Germinal center (tissue), 1 donor: ENCODE results near the gene HDAC4.

ENCODE experiments used
- DNase-seq: peaks from one replicate; pipeline ENCODE4 v3.0.0; 2012; ENCODE audit warnings: mixed read lengths, low spot score

The HDAC4 gene

DNA sequence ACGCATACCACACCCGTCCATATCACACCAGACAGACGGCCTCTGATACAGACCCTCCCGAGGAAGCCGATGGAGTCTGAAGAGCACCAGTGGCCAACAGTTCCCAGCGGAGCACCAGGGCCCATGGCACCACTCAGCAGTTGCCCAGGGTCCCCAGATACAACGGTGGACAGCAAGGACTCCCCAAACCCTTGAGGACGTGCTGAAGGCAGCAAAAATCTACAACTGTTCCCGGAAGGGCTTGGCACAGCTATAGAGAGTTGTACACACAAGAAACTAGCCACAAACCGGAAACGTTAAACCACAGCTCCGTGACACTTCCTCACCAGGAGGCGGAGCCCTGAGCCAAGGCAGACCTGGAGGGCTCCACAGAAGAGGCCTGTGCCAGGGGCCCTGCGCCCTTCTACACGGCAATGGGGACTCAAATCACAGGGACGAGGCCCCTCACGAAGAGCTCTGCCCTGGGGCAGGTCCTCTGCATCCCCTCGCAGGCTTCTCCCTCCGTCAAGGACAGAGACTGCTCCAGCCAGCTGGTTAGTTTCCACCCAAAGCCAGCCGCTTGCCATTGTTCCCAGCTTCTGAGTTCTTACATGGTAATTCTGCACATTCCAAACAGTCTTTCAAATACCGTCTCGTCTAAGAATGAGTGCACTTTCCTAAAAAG lies 133.4 kb downstream of the HDAC4 start:
- peak; percentile 84 for DNase-seq

DNA sequence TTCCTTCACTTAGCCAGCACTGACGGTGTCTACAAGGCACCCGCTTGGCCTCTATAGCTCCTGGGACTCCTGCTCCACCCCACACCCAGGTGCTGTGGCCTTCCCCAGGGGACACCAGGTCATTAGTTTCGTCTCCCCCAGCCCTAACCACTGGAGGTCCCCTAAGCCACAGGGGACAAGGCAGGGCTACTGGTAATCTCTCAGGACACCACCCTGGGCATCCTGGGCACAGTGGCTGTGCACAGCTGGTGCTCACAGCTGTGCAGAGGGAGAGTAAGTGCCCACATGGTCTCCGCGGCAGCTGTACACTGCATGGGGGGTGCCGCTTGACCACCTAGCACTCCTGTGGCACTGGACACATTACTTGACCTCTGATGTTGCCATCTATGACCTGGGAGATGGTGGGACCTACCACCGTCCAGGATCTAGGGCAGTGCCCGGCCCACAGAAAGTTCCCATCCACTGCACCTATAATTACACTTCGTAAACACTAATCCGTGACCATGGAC lies 134.0 kb downstream of the HDAC4 start:
- no peak for DNase-seq

DNA sequence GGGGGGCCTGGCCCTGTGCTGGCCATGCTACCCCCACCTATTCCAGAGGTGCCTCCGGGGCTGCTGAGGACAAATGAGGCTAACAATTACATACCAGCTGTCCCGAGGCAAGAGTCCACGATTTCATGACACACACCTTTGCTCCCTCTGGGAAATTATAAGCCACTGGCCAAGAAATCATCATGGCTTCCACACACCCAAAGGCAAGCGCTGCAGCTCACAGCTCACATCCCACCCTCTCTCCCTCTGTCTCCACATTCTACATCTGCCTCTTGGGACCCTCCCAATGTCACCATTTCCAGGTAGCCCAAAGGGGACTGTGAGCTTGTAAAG lies 134.4 kb downstream of the HDAC4 start:
- DNase-seq: no peak

DNA sequence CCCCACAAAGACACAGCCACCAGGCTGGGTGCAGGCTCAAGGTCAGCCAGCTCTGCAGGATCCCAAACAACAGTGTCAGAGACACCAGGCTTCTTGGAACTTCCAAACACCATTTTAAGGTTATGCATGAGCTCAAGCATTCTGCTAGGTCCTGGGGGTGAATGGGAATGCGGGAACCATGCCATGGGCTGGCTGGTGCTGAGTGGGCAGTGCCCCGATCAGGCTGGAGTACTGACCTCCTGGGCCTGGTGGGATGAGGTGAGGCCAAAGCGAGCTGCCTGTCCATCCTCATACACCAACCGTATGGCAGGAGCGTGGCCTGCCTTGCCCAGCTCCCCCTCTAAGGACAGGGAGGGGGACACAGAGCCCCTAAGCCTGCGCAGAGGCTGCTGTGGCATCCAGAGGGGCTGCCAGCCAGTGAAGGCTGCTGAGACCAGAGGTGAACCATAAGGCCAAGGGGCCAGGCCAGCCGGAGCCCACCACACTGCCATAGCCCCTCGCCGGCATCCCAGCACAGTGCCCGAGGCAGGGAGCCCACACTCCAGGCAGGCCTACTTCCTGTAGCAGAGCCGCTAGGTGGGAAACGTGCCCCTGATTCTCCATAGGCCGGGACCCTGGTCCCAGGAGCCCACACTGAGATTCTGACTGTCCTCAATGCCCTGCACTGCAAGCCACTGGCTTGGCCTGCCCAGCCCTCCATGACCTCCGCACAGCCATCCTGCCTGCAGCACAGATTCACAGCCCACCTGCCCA lies 135.0 kb downstream of the HDAC4 start:
- no peak for DNase-seq

DNA sequence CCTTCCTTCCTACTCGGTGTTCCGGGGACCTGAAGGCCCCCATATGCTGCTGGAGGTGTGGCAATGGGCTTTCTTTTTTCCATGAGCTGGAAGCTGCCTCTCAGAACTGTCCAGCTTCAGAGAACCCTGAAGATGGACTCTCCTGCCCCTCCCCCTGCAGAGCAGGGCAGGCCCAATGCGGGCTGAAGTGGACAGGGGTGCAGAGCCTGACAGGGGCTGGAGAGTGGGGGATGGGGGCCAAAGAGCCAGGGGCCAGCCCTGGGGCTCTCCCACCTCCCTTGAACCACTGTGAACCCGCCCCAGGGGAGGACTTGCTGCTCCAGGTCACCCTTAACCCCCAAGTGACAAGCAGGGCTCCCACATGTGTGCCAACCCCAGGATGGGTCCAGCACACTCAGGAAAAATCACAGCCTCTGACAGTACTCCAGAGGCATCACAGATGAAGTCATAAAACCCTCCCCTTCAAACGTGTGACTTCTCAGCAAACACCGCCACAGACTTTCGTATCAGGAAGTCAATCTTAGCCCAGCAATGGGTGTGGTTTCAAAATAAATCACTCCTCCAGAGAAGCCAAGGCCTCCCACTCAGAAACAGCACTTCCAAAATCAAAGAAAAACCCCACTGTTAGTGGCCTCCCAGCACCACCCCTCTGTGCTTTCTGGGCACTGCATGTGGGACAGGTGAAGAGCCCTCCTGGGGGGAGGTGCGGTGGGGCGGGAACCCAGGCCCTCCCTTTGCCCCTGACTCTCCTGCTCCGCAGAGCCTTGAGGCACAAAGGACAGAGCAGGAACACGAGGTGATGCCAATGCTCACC lies 135.8 kb downstream of the HDAC4 start:
- no peak for DNase-seq

DNA sequence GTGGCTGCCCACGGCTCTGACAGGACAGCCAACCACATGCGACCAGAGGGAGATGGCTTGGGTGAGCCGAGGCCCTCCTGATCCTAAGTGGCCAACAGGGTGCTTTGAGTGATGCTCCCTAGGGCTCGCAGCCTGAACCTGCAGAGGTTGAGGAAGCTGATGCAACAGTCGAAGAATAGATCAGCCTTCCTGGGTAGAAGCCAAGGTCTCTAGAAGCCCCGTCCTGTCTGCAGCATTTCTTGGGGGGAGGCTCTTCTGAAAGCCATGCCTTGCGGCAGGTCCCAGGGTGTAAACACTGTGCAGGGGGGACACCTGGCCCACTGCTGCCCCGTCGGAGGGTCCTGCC lies 136.4 kb downstream of the HDAC4 start:
- DNase-seq: no peak

DNA sequence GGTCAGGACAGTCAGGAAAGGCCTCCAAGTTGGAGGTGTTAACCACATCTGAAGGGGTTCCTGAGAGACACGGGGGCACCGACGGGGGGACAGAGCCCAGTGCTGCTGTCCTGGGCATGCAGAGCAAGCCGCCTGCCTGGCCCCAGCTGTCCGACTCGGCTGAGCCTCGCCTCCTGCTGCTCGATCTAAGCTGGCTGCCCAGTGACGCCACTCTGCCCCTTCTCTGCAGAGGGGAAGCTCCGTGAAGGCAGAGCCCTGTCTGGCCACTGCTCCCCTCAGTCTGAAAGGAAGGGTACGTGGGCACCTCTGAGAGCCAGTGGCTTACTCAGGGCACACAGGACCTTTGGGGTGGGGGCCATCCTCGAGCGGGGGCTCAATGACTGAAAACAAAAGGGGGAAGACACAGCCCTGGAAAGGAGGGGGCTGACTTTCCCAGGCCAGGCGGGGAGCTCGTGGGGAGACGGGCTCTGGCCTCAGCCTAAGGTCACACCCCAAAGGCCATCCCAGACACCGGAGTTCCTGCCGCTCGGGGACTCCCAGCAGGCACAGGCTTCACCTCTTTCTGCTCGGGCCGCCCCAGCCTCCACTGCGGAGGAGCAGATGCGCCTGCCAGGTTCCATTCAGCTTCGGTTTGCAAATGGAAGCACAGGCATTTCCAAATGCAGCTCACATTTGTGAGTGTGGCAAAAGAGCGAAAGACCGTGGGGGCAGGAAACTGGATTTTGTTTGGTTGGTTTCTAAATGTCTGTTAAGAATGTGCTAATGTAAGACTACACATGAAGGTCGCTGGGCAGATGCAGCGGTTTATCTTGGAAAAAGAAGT lies 136.9 kb downstream of the HDAC4 start:
- no peak for DNase-seq

DNA sequence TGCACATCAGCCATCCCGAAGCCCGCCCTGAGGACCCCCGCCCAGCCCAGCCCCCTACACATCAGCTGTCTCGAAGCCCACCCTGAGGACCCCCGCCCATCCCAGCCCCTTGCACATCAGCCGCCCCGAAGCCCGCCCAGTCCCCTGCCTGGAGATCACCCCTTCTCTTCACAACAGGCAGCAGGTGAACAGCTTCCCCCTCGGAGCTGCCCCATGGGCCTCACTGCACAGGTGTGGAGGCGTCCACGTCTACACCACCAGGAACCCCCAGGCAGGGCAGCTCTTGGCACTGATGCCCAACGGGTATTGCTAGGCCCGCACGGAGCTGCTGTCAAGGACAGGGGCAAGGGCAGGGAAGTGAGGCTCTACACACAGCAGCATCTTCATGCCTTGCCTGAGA lies 137.6 kb downstream of the HDAC4 start:
- DNase-seq: no peak

DNA sequence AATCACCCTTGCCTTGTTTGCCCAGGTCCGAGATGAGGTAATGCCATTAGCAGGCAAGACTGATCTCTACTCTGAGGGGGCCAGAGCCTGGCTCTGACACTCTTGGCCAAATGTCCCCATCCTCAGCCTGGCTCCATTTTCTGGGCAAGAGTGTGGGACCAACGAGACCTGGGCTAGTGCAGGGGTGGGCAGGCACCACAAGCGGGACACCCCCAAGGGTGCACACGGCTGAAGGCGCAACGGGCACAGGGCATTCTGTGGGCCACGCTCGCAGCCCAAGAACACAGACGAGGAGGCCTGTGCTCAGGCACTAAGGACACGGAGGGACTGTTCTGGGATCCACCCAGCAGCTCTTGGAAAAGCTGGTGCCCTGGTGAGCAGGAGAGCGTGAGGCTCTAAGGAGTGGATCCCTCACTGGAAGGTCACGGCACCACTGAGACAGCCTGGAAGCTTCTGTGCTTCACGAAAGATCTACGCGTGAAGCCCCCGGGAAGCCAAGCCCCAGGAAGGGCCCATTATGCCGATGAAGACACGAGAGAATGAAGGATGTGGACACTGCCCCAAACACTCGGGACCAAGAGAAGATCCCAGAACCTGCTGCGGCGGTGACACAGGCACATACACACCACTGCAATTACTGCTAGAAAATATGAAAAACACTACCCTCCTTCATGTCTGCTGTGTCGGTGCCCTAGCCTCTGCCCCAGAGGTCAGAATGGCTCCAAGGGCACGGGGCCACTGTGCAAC lies 138.2 kb downstream of the HDAC4 start:
- no peak for DNase-seq

DNA sequence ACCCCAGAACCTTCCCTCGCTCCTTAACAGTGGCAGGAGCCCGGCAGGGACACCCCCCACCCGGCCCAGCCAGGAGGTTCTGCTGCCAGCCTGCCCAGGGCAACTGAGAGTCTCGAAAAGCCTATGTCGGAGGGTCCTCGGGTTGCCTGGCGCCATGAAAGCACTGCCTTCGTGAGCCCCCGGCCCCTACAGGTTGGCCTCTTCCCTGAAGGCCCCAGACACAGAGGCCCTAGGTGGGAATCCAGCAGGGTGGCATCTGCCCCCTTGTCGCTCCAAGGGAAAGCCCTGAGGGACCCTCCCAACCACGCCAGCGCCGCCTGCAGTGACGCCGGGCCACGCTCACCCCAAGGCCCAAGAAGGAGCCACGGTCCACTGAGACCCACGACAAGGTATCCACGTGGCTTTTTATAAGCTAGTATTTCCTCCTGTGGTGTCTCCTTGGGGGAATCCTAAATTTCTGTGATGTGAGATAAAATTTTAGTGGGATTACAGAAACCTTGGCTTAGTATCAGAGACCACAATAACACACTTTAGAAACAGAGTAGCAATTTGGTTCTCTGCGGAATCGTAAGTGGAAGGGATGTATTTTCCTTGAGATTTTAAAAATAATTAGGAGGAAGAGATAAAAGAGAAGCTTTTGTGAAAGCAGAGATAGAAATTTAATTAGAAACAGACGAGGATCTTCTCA lies 138.9 kb downstream of the HDAC4 start:
- no peak for DNase-seq

DNA sequence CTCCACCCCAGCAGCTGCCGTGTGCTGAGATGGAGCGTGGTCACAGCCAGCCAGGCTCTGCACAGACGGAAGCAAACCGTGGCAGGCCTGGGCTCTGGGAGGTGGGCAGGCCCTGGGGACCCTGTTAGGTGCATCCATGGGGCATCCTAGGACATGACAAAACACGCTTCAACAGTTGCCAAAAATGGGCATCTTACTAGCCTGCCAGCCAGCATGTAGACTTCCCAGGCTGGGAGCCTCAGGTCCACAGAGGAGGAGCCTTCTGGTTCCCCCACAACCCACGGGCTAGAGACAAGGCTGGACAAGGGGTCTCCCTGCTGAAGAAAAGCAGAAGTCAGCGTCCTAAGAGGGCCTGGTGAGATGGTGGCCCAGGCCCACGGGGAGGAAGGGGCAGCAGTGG lies 139.5 kb downstream of the HDAC4 start:
- DNase-seq: no peak

DNA sequence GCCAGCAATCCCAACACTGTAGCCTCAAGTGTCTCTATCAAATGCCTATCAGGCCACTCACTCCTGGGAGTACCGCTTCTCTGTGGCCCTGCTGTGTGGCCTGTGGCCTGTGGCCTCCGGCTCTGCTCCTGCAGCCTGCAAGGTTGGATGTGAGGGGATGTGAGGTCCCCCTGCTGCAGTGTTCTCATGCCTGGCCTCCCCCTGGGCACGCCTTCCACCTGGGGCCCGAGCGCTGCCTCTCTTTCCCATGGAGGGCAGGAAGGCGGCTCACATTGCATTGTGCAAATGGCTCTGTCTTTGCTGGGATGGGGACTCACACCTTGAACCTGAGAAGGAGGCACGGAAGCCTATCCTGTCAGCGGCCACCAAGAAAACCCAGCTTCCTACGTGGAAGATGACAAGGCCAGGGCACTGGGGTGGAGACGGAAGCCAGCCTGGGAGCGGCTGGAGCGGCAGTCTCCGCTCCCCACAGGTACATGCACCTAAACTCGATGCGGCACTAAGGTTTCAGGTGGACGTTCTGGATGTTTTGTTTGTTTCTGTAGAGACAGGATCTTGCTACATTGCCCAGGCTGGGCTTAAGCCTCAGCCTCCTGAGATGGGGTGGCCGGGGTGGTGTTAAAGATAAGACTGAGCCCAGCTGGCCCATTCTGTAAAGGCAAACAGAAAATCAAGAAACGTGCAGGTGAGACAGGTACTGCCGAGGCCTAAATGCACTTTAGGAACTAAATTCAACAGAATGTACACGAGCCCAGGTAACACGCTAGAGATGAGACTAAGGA lies 140.1 kb downstream of the HDAC4 start:
- DNase-seq: no peak

DNA sequence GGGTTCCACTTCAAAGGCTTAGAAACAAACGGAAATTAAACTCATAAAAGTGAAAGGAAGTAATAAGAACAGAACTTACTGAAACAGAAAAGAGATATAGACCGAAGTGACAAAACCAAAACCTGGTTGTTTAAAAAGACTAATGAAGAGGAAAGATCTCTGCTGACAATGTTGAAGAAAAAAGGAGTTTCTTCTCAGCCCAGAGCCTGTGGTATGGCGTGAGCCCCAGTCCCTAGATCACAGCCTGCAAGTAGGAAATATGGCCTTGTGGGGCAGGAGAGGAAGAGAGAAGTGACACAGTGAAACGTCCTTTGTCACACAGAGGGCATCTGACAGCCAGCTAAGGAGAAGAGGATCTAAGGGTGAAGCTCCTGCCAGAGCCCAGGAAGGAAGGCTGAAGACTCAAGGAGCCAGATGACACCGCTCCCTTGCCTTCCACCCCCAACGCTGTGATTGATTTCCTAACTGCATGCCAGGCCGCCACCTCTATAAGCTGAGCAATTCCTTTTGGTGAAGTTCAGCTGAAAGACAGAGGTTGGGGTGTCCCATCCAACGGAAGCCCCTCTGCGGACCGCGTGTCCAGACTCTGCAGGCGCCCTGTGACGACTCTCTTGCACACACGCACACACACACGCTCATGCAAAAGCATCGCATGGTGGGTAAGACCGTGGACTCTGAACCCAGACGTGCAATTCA lies 141.1 kb downstream of the HDAC4 start:
- no peak for DNase-seq

DNA sequence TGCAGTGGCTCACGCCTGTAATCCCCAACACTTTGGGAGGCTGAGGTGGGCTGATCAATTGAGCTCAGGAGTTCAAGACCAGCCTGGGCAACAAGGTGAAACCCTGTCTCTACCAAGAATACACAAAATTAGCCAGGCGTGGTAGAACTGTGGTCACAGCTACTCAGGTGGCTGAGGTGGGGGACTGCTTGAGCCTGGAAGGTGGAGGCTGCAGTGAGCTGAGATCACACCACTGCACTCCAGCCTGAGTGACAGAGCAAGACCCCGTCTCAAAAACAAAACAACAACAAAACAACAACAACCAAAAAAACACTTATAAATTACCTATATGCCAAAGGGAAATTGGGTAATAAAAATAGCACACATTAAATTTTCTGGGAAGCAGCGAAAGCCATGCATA lies 141.6 kb downstream of the HDAC4 start:
- no peak for DNase-seq

DNA sequence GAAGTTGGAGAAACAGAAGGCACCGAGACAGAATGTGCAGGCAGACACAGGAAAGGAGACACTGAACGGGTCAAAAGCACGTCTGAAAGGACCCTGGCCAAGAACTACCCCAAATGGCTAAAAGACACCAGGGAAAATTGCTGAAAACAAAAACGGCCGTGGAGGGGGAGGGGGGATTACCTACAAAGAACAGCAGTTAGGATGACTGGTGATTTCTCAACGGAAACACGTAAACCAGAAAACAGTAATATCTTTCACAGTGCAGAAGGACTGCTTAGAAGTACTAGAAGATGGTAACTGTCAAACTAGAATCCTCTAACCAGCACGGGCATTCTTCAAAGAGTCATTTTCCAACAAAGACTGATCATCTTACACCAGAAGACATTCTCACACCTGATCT lies 142.6 kb downstream of the HDAC4 start:
- DNase-seq: no peak

DNA sequence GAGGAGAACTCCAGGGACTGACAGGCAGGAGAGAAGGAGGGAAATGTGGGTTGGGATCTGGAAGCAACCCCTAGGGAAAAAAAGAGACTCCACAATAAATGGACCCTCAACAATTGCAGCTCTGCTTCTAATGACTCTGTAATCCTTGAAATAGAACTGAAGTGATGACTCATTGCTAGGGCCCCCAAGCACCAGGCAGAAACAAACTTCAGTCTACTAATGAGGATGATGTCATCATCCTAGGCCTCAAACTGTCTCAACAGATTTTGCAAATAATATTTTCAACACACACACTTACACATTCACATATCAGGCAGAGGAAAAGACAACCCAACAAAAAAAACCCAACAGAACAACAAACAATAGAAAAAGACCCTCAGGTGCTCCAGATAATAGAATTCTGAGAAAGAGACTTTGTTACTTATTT lies 143.3 kb downstream of the HDAC4 start:
- no peak for DNase-seq

DNA sequence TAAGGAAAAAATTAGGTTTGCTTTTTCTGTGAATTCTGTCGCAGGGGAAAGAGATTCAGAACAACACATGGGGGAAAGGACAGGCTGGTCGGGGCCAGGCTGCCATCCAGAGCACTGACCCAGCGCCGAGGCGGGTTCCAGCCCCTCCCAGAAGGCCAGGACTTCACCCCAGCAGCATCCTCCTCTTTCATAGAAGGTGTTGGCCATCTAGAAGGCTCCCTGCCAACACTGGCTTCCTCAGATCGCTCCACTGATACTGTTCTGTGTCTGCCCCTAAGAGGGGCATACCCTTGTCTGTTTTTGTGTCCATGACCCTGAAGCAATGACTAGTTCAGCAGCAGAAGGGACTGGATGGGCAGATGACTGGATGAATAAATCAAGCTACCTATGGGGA lies 144.5 kb downstream of the HDAC4 start:
- no peak for DNase-seq

DNA sequence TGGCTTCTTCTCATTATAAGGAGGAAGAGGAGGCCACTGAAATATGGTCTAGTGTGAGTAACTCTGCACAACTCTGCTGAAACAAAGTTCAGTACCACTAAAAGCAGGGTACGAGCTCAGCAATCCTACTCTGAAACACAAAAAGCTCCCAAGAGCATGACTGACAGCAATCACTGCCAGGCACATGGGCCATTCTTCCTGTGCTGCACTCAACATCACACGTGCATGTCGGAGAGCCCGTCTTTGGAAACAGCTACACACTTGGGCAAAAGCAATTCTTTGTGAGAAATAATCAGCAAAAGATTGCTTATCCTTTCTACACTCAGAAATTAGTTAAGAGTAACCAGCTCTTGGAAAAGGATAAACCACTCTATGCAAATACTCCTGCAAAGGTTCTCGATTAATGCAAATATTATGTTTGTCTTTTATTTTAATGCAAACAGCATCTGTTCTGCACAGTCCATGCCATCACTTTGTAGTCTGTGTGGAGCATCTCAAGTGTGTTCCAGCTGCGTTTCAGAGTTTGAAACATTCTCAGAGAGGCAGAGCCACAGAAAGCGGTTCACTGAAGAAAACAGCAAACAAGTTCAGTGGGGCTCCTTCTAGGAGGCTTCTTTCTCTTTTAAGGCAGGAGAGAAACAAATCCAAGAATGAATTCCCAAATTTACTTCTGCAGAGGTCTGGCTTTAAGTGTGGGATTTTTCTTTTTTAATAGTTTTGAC lies 145.0 kb downstream of the HDAC4 start:
- no peak for DNase-seq

DNA sequence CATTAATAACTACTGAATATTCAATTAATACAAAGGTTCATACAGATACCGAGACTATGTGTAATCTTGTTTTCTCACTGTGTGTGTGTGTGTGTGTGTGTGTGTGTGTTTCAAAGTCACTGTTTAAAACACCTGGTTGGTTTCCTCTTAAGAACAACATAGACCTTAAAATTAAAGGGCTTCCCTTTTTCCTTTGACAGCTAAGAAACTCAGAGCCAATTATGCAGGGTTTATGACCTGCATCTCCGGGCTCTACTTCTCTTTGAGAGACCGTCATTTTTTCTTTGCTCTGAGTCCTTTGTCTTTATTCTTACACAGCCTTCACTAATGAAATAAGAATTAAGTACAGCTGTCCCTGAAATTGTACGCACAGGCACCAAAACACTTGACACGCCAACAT lies 145.6 kb downstream of the HDAC4 start:
- no peak for DNase-seq
